Endothelial cell of umbilical vein (primary cell): ENCODE results near the gene BPHL. TPM values are rescaled to one million over a fixed set of nuclear protein-coding genes. Genes with fewer than 3 reads are reported as not detected.
"Not testable (repeated sequence)": the region's sequence is repeated elsewhere in the genome, so short reads cannot be mapped to it uniquely, and the experiment has no call there.

Source experiments
- BruUV-seq: library from RNA; stranded (reverse); fragments of 400-500 nt; replicated peaks from 2 replicates; lab custom pipeline; 2021; lab: Mats Ljungman, UMichigan
- CTCF ChIA-PET: fragments of 300-600, 350-600 bp; sonication (Branson Sonifier 250); formaldehyde crosslinking; loops from one replicate; lab custom pipeline; 2021; ENCODE audit warnings: antibody characterized with exemption, inconsistent platforms; lab: Charles Lee
- POLR2A ChIA-PET: fragments of 300-600, 350-600 bp; sonication (Branson Sonifier 250); formaldehyde crosslinking; loops from one replicate; lab custom pipeline; 2021; ENCODE audit warnings: antibody characterized with exemption, inconsistent platforms; lab: Charles Lee
- DNase-seq: peaks from one replicate; pipeline ENCODE4 v3.0.0-alpha.2; 2011; ENCODE audit warnings: low read depth, low spot score
- FAIRE-seq: peaks from 2 replicates; lab custom pipeline; 2011; peaks lifted over from hg19 to GRCh38; lab: Jason Lieb, UNC
- H2AFZ ChIP-seq: 2 replicates; pipeline ENCODE4 v1.6.0; 2012; ENCODE audit warnings: low read depth, low read length, control low read depth, inconsistent platforms
- H3K27ac ChIP-seq: 2 replicates; pipeline ENCODE4 v1.5.1; 2011; ENCODE audit warnings: low read depth, mild to moderate bottlenecking, control low read depth, low read length, moderate library complexity; ENCODE audit not compliant: insufficient read depth
- H3K27me3 ChIP-seq, 2 experiments: 2 replicates each; pipeline versions ENCODE4 v1.6.0 to v1.6.1; 2011; ENCODE audit warnings: low read length in 2 of 2, mixed read lengths in 1 of 2; ENCODE audit not compliant: control insufficient read depth in 2 of 2, insufficient read depth in 2 of 2
- H3K36me3 ChIP-seq, 2 experiments: 2 replicates in 1 of 2; 3 replicates in 1 of 2; pipeline ENCODE4 v1.5.1; 2011; ENCODE audit warnings: low read length in 2 of 2, mild to moderate bottlenecking in 1 of 2, moderate library complexity in 1 of 2; ENCODE audit not compliant: control insufficient read depth in 2 of 2, insufficient read depth in 2 of 2; ENCODE audit errors: extremely low read depth in 1 of 2
- H3K4me1 ChIP-seq: 3 replicates; pipeline ENCODE4 v1.5.1; 2011; ENCODE audit warnings: mild to moderate bottlenecking, low read length; ENCODE audit not compliant: control insufficient read depth, insufficient read depth; ENCODE audit errors: extremely low read depth
- H3K4me2 ChIP-seq: 2 replicates; pipeline ENCODE4 v1.6.1; 2011; ENCODE audit warnings: low read length, control low read depth, mixed read lengths; ENCODE audit not compliant: insufficient read depth
- H3K4me3 ChIP-seq, 3 experiments: fragments of 200-600 bp in 1 of 3; sonication (generic), shearing (Covaris generic) in 1 of 3; replicated peaks in 1 of 3; 2 replicates each; pipeline ENCODE4 v1.5.1; 2011 to 2016; ENCODE audit warnings: control low read depth in 3 of 3, low read length in 3 of 3, mild to moderate bottlenecking in 2 of 3, inconsistent platforms in 1 of 3, low read depth in 1 of 3, moderate library complexity in 1 of 3; ENCODE audit not compliant: insufficient read depth in 1 of 3
- H3K79me2 ChIP-seq: 2 replicates; pipeline ENCODE4 v1.6.0; 2012; ENCODE audit warnings: low read length, inconsistent platforms; ENCODE audit not compliant: control insufficient read depth, insufficient read depth
- H3K9ac ChIP-seq: replicated peaks from 2 replicates; pipeline ENCODE3; 2011; ENCODE audit warnings: low read length, control low read depth; ENCODE audit not compliant: insufficient read depth; ENCODE audit errors: extremely low read depth
- H3K9me1 ChIP-seq: replicated peaks from 3 replicates; pipeline ENCODE4 v1.6.0; 2011; ENCODE audit warnings: mild to moderate bottlenecking, low read length; ENCODE audit not compliant: control insufficient read depth, insufficient read depth; ENCODE audit errors: extremely low read depth
- H3K9me3 ChIP-seq: replicated peaks from 2 replicates; pipeline ENCODE4 v1.5.1; 2012; ENCODE audit warnings: low read length, inconsistent platforms; ENCODE audit not compliant: control insufficient read depth, insufficient read depth
- H4K20me1 ChIP-seq: replicated peaks from 2 replicates; pipeline ENCODE3; 2011; ENCODE audit warnings: mild to moderate bottlenecking, low read length; ENCODE audit not compliant: control insufficient read depth, insufficient read depth; ENCODE audit errors: extremely low read depth
- CTCF ChIP-seq, 2 donors: IDR thresholded peaks; 1 replicate in 1 of 2; 2 replicates in 1 of 2; pipeline ENCODE4 v1.5.1; 2011; ENCODE audit warnings: low read length in 2 of 2, mild to moderate bottlenecking in 2 of 2, moderate library complexity in 2 of 2, control low read depth in 1 of 2, inconsistent platforms in 1 of 2, low read depth in 1 of 2; ENCODE audit not compliant: insufficient read depth in 1 of 2; ENCODE audit errors: extremely low read depth in 1 of 2
- EZH2 ChIP-seq: IDR thresholded peaks from 2 replicates; pipeline ENCODE4 v1.6.1; 2012; ENCODE audit warnings: borderline replicate concordance, low read depth, mild to moderate bottlenecking, moderate library complexity, low read length, inconsistent platforms; ENCODE audit not compliant: severe bottlenecking
- FOS ChIP-seq: IDR thresholded peaks from 2 replicates; pipeline ENCODE4 v1.6.1; 2011; ENCODE audit warnings: mild to moderate bottlenecking, low read length, moderate library complexity, borderline replicate concordance; ENCODE audit not compliant: insufficient read depth
- GATA2 ChIP-seq: IDR thresholded peaks from 2 replicates; pipeline ENCODE4 v1.7.0; 2011; ENCODE audit warnings: low read depth, mild to moderate bottlenecking, moderate library complexity, mixed read lengths, low read length; ENCODE audit not compliant: insufficient read length, insufficient read depth
- JUN ChIP-seq: IDR thresholded peaks from 2 replicates; pipeline ENCODE4 v1.6.1; 2011; ENCODE audit warnings: borderline replicate concordance, low read depth; ENCODE audit not compliant: insufficient read length, insufficient read depth
- MAX ChIP-seq: IDR thresholded peaks from 2 replicates; pipeline ENCODE4 v1.6.1; 2011; ENCODE audit not compliant: insufficient read depth, insufficient read length
- MYC ChIP-seq: IDR thresholded peaks from one replicate; pipeline ENCODE4 v1.6.1; 2011; ENCODE audit warnings: mild to moderate bottlenecking, low read depth, low read length
- POLR2A ChIP-seq: IDR thresholded peaks from 2 replicates; pipeline ENCODE4 v1.6.1; 2012; ENCODE audit warnings: low read depth, mild to moderate bottlenecking, control low read depth, low read length
- POLR2AphosphoS5 ChIP-seq: IDR thresholded peaks from 2 replicates; pipeline ENCODE4 v1.6.1; 2012; ENCODE audit warnings: low read depth, mild to moderate bottlenecking, control low read depth, low read length, moderate library complexity; ENCODE audit not compliant: insufficient read depth
- dilution Hi-C: fragments of 300-500 bp; cut with MboI; formaldehyde crosslinking; loops from one replicate; pipeline ENCODE4 v1.15.0; 2019; ENCODE audit warnings: low sequenced_read_pairs; ENCODE audit not compliant: extremely low pct_ligation_motif_present
- intact Hi-C: fragments of 100-400 bp; cut with micrococcal nuclease; formaldehyde crosslinking; loops from one replicate; pipeline ENCODE4 v1.10.0; 2022
- polyA plus RNA-seq, 4 experiments: library from polyadenylated mRNA; depleted of rRNA in 3 of 4; stranded (reverse) in 3 of 4; unstranded in 1 of 4; fragments of >200 nt; gene quantifications; 2 replicates each; pipeline versions ENCODE4 v1.2.1 to v1.2.3, GENCODE V29; 2011 to 2012; ENCODE audit warnings: missing spikeins in 1 of 4
- total RNA-seq: library from RNA; stranded (reverse); gene quantifications from 2 replicates; pipeline ENCODE4 v1.2.3, GENCODE V29; 2021

Gene BPHL
- total and polyA plus RNA-seq, 2 donors (not counting 3 experiments of a cell fraction or from before 2014, with no cell fraction given), result 12.3 to 14.8 TPM

- H3K4me3 ChIP-seq, result no peak overlapping the region
- no peaks in the 10 kb centered on the region for H3K9me3 ChIP-seq
- H3K4me2 ChIP-seq, result no peak overlapping the region
- H3K4me1 ChIP-seq, result peaks cover 7% of the 10 kb centered on the region
- no peaks in the 10 kb centered on the region for H4K20me1 ChIP-seq
- no peaks in the 10 kb centered on the region for H3K36me3 ChIP-seq
- no peak overlapping the region for H2AFZ ChIP-seq
- ChIA-PET POLR2A (no interaction called here), CTCF (interaction anchor here (0.6 to 1.6 kb wide), 4 partner anchors 31 to 70 kb away, joined by 3 to 5 read pairs (median 3); no protein-coding TSS in a partner anchor)
- no peaks in the 10 kb centered on the region for H3K9me1 ChIP-seq
- no TSS peak for BruUV-seq
- no peak for FAIRE-seq
- H3K79me2 ChIP-seq, result no peaks in the 10 kb centered on the region
- TF ChIP-seq MAX (no peak), GATA2 (no peak), CTCF (IDR thresholded peaks at IDR 0.05; ENCODE audit: extremely low read depth in 1 of 2, insufficient read depth in 1 of 2, low read depth in 1 of 2, low read length in 2 of 2) (no peak), EZH2 (no peak), JUN (no peak), MYC (no peak), FOS (no peak), POLR2AphosphoS5 (no peak), POLR2A (no peak)
- H3K27ac ChIP-seq, result no peak overlapping the region
- peaks cover 4 to 11% of the 10 kb centered on the region in 2 experiments for H3K27me3 ChIP-seq
- intact Hi-C loops (no loop called here), dilution Hi-C loops (no loop called here)
- DNase-seq, result no peak
- no peak overlapping the region for H3K9ac ChIP-seq
These were observed 78.3 kb downstream of the BPHL start for GRCh38 chr6:3196770-3197169.

GRCh38 chr6:3197734-3198133 is 79.2 kb downstream of the BPHL start:
- H3K9me1 ChIP-seq, H2AFZ ChIP-seq, CTCF ChIA-PET, H3K9ac ChIP-seq, POLR2A ChIA-PET, H3K79me2 ChIP-seq, intact Hi-C loops, H3K27ac ChIP-seq, DNase-seq, H4K20me1 ChIP-seq, H3K4me1 ChIP-seq, BruUV-seq, H3K36me3 ChIP-seq, H3K4me3 ChIP-seq, FAIRE-seq, dilution Hi-C loops, H3K4me2 ChIP-seq, H3K9me3 ChIP-seq: not testable (repeated sequence)
- peaks cover 4 to 11% of the 10 kb centered on the region in 2 experiments for H3K27me3 ChIP-seq
